GM21717 (cell line): Measurements from ENCODE around the gene PHEX.
A peak's percentile ranks its signal among the peaks of the same experiment; 100 is the strongest.

Source experiments
- ATAC-seq: cut with Tn5 transposase; IDR thresholded peaks from one replicate; pipeline ENCODE4 v1.9.1; 2021; ENCODE audit warnings: mild to moderate bottlenecking, moderate library complexity; ENCODE audit not compliant: unreplicated experiment

Gene PHEX

GRCh38 chrX:22039541-22039940, 7.4 kb downstream of the PHEX start:
- ATAC-seq: no peak

- ATAC-seq: no peak
Observed at GRCh38 chrX:22040184-22040583, 8.1 kb downstream of the PHEX start.

GRCh38 chrX:22041907-22042530, 9.9 kb downstream of the PHEX start:
- ATAC-seq: no peak

GRCh38 chrX:22043872-22044271, 11.7 kb downstream of the PHEX start:
- no peak for ATAC-seq

GRCh38 chrX:22047468-22047867, 15.3 kb downstream of the PHEX start:
- ATAC-seq: no peak

- ATAC-seq: no peak
Observed at GRCh38 chrX:22053481-22053880, 21.4 kb downstream of the PHEX start.

GRCh38 chrX:22056235-22056634, 24.1 kb downstream of the PHEX start:
- ATAC-seq: no peak

GRCh38 chrX:22057667-22058066, 25.5 kb downstream of the PHEX start:
- no peak for ATAC-seq

- ATAC-seq: no peak
Observed at GRCh38 chrX:22059775-22060174, 27.6 kb downstream of the PHEX start.

- ATAC-seq: peak; percentile 58
Observed at GRCh38 chrX:22060415-22061280, 28.5 kb downstream of the PHEX start.

- peak; percentile 89 for ATAC-seq
Observed at GRCh38 chrX:22063284-22063683, 31.2 kb downstream of the PHEX start.

- ATAC-seq: no peak
Observed at GRCh38 chrX:22069586-22069985, 37.5 kb downstream of the PHEX start.

GRCh38 chrX:22073928-22074327, 41.8 kb downstream of the PHEX start:
- ATAC-seq: no peak

- ATAC-seq: no peak
Observed at GRCh38 chrX:22078117-22078516, 46.0 kb downstream of the PHEX start.

GRCh38 chrX:22081475-22082092, 49.5 kb downstream of the PHEX start:
- ATAC-seq: peak; percentile 81

GRCh38 chrX:22086003-22086402, 53.9 kb downstream of the PHEX start:
- no peak for ATAC-seq

- no peak for ATAC-seq
Observed at GRCh38 chrX:22087011-22087557, 55.0 kb downstream of the PHEX start.

- ATAC-seq: no peak
Observed at GRCh38 chrX:22088326-22088725, 56.2 kb downstream of the PHEX start.

- ATAC-seq: no peak
Observed at GRCh38 chrX:22090181-22090580, 58.1 kb downstream of the PHEX start.

- ATAC-seq: no peak
Observed at GRCh38 chrX:22093550-22093949, 61.4 kb downstream of the PHEX start.

- no peak for ATAC-seq
Observed at GRCh38 chrX:22095286-22095685, 63.2 kb downstream of the PHEX start.

- ATAC-seq: no peak
Observed at GRCh38 chrX:22095856-22096255, 63.7 kb downstream of the PHEX start.
